Inflammatory macrophage treated with lipopolysaccharide for 4 hours (primary cell): ENCODE measurements around the gene GPR183.

Source experiments
- DNase-seq: peaks from one replicate; pipeline ENCODE4 v3.0.0-alpha.2; 2020

The GPR183 gene

GRCh38 chr13:99335603-99336002, 28.4 kb upstream of the GPR183 start:
- DNase-seq: no peak

GRCh38 chr13:99335087-99335486, 27.9 kb upstream of the GPR183 start:
- no peak for DNase-seq

GRCh38 chr13:99334221-99334620, 27.0 kb upstream of the GPR183 start:
- no peak for DNase-seq

DNA sequence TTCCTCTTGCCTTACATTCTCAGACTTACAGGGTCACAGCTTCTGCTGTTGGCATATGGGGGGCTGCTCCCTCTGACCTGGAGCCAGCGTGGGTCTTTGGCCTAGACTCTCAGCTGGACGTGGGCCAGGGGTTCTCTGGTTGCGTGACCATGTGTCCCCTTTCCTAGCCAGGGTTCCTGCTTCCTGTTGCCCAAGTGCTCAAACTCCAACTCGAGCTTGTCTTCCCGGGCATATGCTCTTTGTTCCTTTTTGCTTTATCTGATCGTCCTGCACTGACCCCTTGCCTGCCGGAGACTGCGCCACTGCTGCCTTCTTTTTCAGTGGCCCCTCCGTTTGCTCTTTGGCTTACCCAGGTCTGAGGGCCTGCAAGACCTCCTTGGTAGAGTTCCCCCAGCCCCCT, 25.3 kb upstream of the GPR183 start:
- no peak for DNase-seq

DNA sequence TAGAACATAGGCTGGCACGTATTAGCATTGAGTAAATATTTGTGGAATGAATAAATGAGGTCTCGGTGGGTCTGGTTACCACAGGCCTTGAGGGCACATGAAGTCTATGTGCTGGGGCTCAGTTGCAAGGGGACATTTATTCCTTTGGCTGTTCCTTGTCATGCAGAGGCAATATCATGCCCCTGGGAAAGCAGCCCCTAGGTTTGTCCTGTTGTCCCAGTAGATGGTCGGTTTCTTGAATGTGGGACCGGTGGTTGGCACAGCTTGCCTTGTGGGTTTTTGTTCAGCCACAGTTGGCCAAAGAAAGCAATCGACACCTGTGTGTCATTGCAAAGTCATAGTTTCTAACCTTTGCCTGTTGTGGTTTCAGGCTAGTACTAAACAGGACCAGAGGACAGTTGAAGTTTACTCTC, 24.7 kb upstream of the GPR183 start:
- DNase-seq: no peak

DNA sequence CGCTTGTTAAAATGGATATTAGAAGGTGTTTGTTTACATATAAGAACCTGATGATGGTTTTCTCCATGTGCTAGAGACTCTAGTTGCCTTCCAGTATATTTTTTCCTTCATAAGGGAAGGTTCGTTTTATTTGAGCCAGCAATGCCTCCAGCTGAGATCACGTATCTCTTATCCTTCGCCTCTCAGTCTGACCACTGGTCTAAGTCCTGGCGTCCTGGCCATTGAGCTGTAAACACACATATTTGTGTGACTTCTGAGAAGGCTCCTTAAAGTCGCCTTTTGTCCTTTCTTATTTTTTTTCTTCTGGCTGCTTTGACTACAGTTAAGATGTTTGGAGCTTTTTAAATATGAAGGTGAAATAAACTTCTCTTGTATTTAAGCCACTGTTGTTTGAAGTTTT, 23.7 kb upstream of the GPR183 start:
- no peak for DNase-seq

DNA sequence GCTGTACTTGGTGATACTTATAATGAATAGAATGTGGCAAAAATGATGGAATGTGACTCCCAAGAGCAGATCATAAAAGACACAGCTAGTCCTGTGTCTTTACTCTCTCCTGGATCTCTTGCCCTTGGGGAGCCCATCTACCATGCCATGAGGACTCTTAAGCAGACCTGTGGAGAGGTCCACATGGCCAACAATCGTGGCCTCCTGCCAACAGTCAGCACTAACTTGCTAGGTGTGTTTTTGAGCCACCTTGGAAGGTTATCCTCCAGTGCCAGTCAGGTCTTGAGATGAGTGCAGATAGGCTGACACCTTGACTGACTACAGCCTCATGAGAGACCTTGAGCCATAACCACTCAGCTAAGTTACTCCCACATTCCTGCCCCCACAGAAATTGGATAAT, 22.3 kb upstream of the GPR183 start:
- no peak for DNase-seq

- DNase-seq: no peak
These were observed 20.6 kb upstream of the GPR183 start for GRCh38 chr13:99327761-99328160.

DNA sequence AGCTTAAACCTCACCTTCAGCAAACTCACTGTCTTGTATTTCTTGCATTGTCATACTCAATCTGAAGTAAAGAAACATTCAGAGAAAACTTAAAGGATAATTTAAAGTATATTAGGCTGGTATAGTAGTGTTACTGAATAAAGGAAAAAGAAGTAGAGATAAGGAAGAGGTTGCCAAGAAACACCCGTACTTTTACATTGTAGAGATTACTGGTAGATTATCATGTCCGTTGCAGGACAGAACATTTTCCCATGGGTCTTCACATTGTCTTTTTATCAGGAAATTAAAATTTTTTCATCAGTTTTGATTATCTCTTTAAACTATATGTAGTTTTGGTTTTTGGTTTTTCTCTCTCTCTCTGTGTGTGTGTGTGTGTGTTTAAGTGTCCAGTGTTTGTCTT, 19.9 kb upstream of the GPR183 start:
- no peak for DNase-seq

DNA sequence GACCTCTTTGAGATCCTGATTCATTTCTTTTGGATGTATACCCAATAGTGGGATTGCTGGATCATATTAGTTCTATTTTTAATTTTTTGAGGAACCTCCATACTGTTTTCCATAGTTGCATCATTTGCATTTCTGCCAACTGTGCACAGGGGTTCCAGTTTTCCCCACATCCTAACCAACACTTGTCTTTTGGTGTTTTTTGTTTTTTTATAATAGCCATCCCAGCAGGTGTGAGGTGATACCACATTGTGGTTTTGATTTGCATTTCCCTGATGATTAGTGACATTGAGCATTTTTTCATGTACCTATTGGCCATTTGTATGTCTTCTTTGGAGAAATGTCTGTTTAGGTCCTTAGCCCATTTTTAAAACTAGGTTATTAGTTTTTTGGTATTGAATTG, 18.8 kb upstream of the GPR183 start:
- no peak for DNase-seq

GRCh38 chr13:99323488-99323887, 16.3 kb upstream of the GPR183 start:
- no peak for DNase-seq

GRCh38 chr13:99322297-99323103, 15.3 kb upstream of the GPR183 start:
- DNase-seq: peak; percentile 88

DNA sequence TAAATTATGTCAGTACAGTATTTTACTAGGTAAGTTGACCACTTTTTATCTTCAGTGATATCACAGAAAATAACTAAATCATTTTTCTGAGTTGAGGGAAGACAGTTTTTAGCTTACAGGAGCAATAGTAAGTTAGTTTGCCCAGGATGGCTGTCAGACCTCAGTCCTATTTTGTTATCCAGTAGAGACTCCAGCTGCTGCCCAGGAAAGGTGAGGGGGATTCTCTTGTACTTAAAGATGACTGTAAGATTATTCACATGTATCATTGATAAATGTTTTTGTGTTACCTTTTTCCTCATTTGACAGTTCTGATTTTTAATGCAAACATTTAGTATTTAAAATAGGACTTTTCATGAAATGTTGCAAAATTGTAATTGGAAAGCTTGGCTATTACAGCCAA, 14.5 kb upstream of the GPR183 start:
- no peak for DNase-seq

GRCh38 chr13:99320693-99321481, 13.7 kb upstream of the GPR183 start:
- DNase-seq: peak; percentile 78

DNA sequence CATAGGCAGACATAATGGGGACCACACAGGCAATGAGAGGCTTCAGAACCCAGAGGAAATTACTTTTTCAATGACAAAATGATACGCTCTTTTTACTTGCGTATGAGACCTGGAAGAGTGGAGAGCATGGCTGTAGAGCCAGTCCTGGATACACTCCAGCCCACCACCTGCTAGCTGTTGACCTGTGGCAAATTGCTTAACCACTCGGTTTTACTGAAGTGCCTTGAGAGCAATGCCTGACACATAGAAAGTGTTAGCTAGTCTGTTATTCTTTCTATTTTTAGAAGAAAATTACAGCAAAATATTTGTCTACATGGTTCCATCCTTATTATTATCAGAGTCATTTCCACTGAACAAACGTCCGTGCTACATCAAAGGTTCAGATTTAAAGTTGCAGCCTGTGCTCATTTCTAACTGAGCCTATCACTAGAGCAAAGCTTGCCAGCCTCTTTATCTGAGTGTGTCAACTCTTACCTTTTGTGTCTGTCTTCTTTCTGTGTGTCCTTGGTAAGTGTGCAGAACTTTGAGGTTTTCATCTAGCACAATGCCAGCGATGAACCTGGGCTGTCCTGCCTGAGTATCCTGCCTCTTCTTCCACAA, 9.6 kb upstream of the GPR183 start:
- DNase-seq: no peak

DNA sequence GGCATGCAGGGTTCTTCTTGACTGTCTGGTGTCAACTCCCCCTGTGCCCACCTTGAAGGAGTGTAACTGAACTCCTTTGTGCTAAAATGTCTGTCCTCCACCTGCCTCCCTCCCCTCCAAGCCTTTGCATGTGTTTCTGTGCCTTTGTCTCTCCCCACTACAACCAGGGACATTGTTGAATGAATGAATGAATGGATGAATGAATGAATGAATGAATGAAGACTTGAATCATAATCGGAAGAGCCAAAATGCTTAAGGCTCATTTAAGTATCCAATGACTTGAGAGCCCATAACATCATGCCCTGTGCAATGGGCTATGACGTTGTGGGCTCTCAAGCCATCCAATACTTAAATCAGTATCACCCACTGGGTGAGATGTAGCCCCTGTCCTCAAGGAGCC, 9.0 kb upstream of the GPR183 start:
- DNase-seq: no peak

DNA sequence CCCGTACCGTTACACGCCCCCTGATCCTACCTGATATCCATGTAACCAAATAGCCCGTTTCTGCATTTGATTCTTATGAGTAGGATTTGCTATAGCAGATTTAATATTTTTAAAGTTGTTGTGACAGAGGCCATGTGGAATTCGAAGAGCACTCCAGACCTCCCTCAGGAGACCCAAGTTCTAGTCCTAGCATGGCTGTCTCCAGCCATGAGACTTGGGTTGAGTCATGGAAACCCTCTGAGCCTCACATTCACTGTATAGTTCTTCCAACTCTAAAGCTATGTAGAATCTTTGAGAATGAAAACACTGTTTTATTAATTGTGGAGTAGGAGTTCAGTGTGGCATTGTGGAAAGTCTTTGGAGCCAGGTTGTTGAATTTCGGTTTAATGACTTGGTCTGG, 8.0 kb upstream of the GPR183 start:
- no peak for DNase-seq

- peak; percentile 56 for DNase-seq
These were observed 7.5 kb upstream of the GPR183 start for GRCh38 chr13:99314640-99315176.

DNA sequence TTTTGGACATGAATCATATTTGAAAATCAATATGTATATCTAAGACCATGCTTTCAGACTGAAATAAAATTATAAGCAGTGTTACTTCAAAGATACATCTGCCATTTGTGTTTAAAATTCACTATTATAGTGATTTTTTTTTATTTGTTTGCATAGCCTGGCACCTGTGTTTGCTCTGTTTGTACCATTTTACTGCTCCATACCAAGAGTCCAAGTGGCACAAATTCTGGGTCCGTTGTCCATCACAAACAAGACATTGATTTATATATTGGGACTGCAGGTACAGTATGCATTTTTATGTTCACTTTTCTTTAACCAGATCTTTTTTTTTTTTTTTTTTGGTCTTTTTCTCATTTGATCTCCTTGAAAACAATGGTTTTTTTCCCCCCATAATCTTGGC, 6.7 kb upstream of the GPR183 start:
- DNase-seq: no peak

- no peak for DNase-seq
These were observed 6.3 kb upstream of the GPR183 start for GRCh38 chr13:99313501-99313900.

DNA sequence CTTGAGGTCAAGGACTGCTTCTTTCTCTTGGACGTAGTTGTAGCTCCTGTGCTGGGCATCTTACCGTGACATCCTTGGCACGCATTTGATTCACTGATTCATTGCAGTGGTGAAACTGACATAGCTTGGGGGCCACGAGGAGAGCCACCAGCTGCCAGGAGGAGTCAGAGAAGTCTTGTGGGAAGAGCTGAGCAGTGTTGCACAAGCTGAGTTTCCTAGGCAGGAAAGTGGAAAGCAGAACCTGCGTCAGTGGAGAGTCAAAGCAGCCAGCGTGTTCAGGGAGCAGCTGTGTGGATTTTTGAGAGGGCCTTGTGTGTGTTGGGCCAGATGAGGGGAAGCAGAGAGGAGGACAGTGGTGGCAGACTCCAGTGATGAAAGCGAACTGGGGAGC, 5.3 kb upstream of the GPR183 start:
- DNase-seq: peak; percentile 99

DNA sequence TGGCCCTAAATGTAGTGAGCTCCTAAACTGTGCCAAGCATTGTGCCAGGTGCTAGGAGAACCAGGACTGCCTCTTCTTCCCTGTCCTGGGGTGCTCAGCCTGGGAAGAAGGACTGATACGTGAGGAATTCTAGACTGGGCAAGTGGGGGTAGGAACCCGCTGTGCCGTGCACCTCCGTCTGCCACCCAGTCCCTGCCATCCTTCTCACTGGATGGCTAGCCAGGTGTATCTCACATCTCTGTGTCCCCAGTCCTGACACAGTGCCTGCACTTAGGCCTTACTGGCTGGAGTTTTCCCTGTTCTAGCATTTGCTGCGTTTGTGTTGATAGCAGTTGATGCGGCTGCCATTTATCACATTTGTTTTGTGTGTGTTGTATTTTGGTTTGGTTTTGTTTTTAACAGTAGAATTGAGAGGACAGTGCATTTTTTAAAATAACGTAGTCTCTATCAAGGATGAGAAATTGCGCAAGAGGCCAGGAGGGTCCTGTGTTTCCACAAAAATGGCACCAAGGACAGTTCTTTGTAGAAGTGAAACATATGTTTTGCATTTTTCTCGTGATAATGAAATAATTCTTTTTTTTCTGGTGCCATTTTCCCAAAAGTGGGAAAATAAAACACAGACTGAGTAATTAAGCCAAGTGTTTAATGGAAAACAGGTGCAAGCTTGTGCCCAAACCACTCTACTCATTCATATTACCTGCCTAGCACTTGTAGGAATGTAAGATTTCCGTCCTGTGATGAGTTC, 4.7 kb upstream of the GPR183 start:
- DNase-seq: no peak

- DNase-seq: no peak
These were observed 3.9 kb upstream of the GPR183 start for GRCh38 chr13:99311137-99311536.
